Measurements from ENCODE around the gene RSBN1. TPM values are rescaled to one million over a fixed set of nuclear protein-coding genes. Genes with fewer than 3 reads are reported as not detected.
A peak's percentile ranks its signal among the peaks of the same experiment; 100 is the strongest.

The RSBN1 gene
- total and polyA plus RNA-seq, 9 of the 15 experiments (the other 6 are each of a cell fraction or from before 2014, with no cell fraction given): 4.5 to 24.3 (median 13.0) TPM

DNA sequence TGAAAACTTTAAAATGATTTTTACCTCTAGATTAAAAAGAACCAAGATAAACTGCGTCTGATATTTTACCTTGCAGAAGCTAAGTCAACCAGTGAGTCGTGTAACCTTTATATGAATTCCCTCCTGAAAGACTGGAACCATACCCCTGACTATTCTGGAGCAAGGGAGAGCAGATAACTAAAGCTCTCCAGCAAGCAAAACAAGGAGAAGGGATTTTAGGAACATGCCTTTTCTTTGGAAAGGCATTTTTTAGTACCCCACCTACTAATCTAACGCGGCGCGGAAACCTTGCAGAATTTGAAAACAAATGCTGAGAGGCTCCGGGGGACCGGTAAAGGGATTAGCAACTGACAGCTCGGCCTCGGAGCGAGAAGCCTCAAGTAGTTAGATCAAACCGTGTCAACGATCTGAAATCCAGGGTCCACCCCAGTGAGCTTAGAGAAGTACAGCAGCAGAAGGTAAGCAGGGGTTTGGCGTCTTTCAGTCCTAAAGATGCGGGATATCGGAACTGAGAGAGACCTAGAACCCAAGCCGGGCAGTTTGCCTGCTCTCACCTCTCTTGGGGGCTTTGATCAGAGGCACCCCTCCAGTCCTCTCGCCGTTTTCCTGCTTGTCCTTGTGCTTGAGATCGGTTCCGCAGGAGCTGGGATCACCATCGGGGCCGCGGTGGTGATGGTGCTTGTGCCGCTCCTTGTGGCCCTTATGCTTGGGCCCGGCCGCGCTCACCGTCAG, 954 bp downstream of the RSBN1 start (continued):
- no peak for TF ChIP-seq ZMIZ1 (IDR thresholded peaks at IDR 0.05; ENCODE audit: low read depth in 2 of 2, low read length in 2 of 2)
- TF ChIP-seq, protein P1, sequence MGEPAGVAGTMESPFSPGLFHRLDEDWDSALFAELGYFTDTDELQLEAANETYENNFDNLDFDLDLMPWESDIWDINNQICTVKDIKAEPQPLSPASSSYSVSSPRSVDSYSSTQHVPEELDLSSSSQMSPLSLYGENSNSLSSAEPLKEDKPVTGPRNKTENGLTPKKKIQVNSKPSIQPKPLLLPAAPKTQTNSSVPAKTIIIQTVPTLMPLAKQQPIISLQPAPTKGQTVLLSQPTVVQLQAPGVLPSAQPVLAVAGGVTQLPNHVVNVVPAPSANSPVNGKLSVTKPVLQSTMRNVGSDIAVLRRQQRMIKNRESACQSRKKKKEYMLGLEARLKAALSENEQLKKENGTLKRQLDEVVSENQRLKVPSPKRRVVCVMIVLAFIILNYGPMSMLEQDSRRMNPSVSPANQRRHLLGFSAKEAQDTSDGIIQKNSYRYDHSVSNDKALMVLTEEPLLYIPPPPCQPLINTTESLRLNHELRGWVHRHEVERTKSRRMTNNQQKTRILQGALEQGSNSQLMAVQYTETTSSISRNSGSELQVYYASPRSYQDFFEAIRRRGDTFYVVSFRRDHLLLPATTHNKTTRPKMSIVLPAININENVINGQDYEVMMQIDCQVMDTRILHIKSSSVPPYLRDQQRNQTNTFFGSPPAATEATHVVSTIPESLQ (CRISPR knock-in tag; IDR thresholded peaks at IDR 0.05): 0 out of 2 replicates have a peak, but pooled peaks have one; percentile 31
- no peak for TF ChIP-seq HIVEP1 (CRISPR knock-in tag; IDR thresholded peaks at IDR 0.05)
- TF ChIP-seq GATAD2B (IDR thresholded peaks at IDR 0.05; ENCODE audit: borderline replicate concordance): no peak
- TF ChIP-seq JUND (IDR thresholded peaks at IDR 0.05; ENCODE audit: borderline replicate concordance, low read depth, low read length): no peak
- no peak for TF ChIP-seq JUND (tag; IDR thresholded peaks at IDR 0.05; ENCODE audit: borderline replicate concordance, low read depth, low read length)
- TF ChIP-seq PREB (CRISPR knock-in tag; IDR thresholded peaks at IDR 0.05): no peak
- TF ChIP-seq SMARCE1 (IDR thresholded peaks at IDR 0.05): no peak
- TF ChIP-seq NR1H2 (CRISPR knock-in tag; IDR thresholded peaks at IDR 0.05): 0 out of 2 replicates have a peak, but pooled peaks have one; percentile 27
- no peak for TF ChIP-seq MXI1 (IDR thresholded peaks at IDR 0.05; ENCODE audit: low read depth, low read length)
- TF ChIP-seq ESRRA (IDR thresholded peaks at IDR 0.05; ENCODE audit: borderline replicate concordance, low read depth): no peak
- no peak for TF ChIP-seq ZFP91 (CRISPR knock-in tag; IDR thresholded peaks at IDR 0.05)
- TF ChIP-seq CHD1 (IDR thresholded peaks at IDR 0.05; ENCODE audit: low read length): peak; percentile 70
- no peak for TF ChIP-seq CREBBP (IDR thresholded peaks at IDR 0.05; ENCODE audit: low read depth, low read length)
